ENCODE measurements around the gene IL1R2.

GRCh38 chr2:102000813-102001766 lies 9.3 kb downstream of the IL1R2 start:
- no peak for TF ChIP-seq CTCF (IDR thresholded peaks at IDR 0.05)
- no peak for TF ChIP-seq POLR2A (IDR thresholded peaks at IDR 0.05)

Measured in right lobe of liver (tissue), 4 donors.